Esophagus squamous epithelium (tissue), 5 donors: ENCODE data around the gene PPM1G. TPM values are rescaled to one million over a fixed set of nuclear protein-coding genes. Genes with fewer than 3 reads are reported as not detected.

Experiments used
- DNase-seq: peaks from one replicate; lab custom pipeline; 2025; lab: John Stamatoyannopoulos, UW
- H3K27ac ChIP-seq, 4 donors: fragments of 200-600 bp; sonication (generic); one replicate each; pipeline ENCODE4 v1.5.1; 2016 to 2019; ENCODE audit warnings: mild to moderate bottlenecking in 1 of 4
- H3K27me3 ChIP-seq, 4 donors: fragments of 200-600 bp; sonication (generic); 1 replicate in 3 of 4; 2 replicates in 1 of 4; pipeline versions ENCODE4 v1.5.1 to v1.6.0; 2017 to 2021; ENCODE audit warnings: antibody characterized with exemption in 1 of 4
- H3K36me3 ChIP-seq, 3 donors: fragments of 200-600 bp; sonication (generic); one replicate each; pipeline ENCODE4 v1.5.1; 2016 to 2019
- H3K4me1 ChIP-seq, 3 donors: fragments of 200-600 bp; sonication (generic); one replicate each; pipeline ENCODE4 v1.5.1; 2017 to 2019
- H3K4me3 ChIP-seq, 4 donors: fragments of 200-600 bp; sonication (generic); 1 replicate in 3 of 4; 2 replicates in 1 of 4; pipeline ENCODE4 v1.5.1; 2016 to 2019; ENCODE audit warnings: mild to moderate bottlenecking in 2 of 4, moderate library complexity in 1 of 4
- H3K9me3 ChIP-seq, 3 donors: fragments of 200-600 bp; sonication (generic); one replicate each; pipeline ENCODE4 v1.5.1; 2016 to 2019
- POLR2A ChIP-seq, 4 donors: fragments of 450-650 bp; IDR thresholded peaks; one replicate each; pipeline ENCODE4 v1.6.1; 2017; ENCODE audit warnings: antibody characterized with exemption in 4 of 4, mild to moderate bottlenecking in 4 of 4, moderate library complexity in 3 of 4
- WGBS, 2 donors: methylation state at CpG; one replicate each; pipeline ENCODE4 v1.1.5; 2018; 5-methylcytosine and 5-hydroxymethylcytosine counted together
- intact Hi-C: fragments of 100-400 bp; cut with DNase I; formaldehyde crosslinking; loops from one replicate; pipeline ENCODE4 v1.15.0; 2022
- total RNA-seq, 4 donors: library from RNA; depleted of rRNA; stranded (reverse); fragments of >200 nt; gene quantifications; one replicate each; pipeline ENCODE4 v1.1.0, GENCODE V29; 2016
- TF ChIP-seq, protein P1 (sequence below), 6 experiments: fragments of 450-650 bp in 4 of 6; fragments of 200-600 bp in 2 of 6; sonication (generic) in 2 of 6; IDR thresholded peaks; one replicate each; pipeline ENCODE4 v1.5.1; 2016 to 2019; ENCODE audit warnings: antibody characterized with exemption in 6 of 6, mild to moderate bottlenecking in 4 of 6, moderate library complexity in 4 of 6
- donor health status: DM: yes; HTN: yes; CAD: no.

The PPM1G gene
- total RNA-seq, 4 donors from 2014 or later: 51.9 to 77.1 (median 67.4) TPM

DNA sequence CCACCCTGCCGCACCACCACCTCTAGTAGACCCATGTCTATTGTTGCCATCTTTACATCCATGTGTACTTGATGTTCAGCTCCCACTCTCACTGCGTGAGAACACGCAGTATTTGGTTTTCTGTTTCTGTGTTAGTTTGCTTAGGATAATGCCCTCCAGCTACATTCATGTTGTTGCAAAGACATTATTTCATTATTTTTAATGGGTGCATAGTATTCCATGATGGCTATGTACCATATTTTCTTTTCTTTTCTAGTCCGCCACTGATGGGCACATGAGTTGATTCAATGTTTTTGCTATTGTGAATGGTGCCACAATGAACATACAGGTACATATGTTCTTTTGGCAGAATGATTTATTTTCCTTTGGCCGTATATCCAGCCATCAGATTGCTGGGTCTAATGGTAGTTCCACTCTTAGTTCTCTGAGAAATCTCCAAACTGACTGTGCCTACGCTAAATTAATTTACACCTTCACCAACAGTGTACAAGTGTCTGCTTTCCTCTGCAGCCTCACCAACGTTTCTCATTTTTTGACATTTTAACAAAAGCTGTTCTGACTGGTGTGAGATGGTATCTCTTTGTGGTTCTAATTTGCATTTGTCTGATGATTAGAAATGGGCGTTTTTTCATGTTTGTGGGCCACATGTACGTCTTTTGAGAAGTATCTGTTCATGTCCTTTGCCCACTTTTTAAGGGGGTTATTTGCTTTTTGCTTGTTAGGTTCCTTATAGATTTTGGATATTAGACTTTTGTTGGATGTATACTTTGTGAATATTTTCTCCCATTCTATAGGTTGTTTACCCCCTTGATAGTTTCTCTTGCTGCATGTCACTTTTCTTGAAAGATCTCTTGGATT lies 18.3 kb downstream of the PPM1G start:
- H3K36me3 ChIP-seq: peaks cover 0 to 25% (median 9%) of the 10 kb centered on the region in 3 donors
- DNase-seq: no peak
- TF ChIP-seq, protein P1, sequence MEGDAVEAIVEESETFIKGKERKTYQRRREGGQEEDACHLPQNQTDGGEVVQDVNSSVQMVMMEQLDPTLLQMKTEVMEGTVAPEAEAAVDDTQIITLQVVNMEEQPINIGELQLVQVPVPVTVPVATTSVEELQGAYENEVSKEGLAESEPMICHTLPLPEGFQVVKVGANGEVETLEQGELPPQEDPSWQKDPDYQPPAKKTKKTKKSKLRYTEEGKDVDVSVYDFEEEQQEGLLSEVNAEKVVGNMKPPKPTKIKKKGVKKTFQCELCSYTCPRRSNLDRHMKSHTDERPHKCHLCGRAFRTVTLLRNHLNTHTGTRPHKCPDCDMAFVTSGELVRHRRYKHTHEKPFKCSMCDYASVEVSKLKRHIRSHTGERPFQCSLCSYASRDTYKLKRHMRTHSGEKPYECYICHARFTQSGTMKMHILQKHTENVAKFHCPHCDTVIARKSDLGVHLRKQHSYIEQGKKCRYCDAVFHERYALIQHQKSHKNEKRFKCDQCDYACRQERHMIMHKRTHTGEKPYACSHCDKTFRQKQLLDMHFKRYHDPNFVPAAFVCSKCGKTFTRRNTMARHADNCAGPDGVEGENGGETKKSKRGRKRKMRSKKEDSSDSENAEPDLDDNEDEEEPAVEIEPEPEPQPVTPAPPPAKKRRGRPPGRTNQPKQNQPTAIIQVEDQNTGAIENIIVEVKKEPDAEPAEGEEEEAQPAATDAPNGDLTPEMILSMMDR (IDR thresholded peaks at IDR 0.05): no peak
- TF ChIP-seq POLR2A (IDR thresholded peaks at IDR 0.05): no peak
- no peak overlapping the region for H3K4me3 ChIP-seq
- no peaks in the 10 kb centered on the region for H3K9me3 ChIP-seq
- intact Hi-C loops: no loop called here
- 86 to 92% methylated on average over 9 of the region's 9 CpGs for WGBS, 2 donors
- no peaks in the 10 kb centered on the region for H3K4me1 ChIP-seq
- no peaks in the 10 kb centered on the region for H3K27me3 ChIP-seq
- no peak overlapping the region for H3K27ac ChIP-seq

DNA sequence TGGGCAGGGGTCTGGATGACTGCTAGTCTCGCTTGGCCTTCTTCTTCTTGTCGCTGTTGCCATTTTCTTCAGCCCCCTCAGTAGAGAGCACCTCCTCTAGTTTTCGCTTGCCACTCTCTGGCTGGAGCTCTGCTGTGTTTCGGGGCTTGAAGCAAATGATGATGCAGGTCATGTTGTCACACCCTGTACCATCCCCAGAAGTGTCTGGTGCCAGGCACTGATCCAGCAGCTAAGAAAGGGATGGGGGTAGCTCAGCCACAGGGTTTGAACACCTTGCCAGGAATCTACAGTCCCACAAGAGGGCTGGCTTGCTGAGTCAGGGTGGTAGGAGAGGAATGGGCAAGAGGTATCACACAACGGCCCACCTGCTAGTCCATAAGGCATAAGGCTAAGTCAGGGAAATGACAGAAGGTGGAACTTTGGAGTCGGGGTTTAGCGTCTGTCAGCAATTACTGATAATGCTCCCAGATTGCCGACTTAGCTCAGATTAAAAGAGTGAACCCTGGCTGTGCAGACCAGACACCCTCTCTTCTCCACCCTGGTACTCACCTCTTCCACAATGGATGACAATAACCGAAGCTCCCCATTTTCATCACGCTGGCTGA lies 27.7 kb downstream of the PPM1G start:
- 91 to 95% methylated on average over 9 to 10 of the region's 10 CpGs for WGBS, 2 donors
- Histone ChIP-seq H3K4me1 (peaks cover 15 to 44% (median 19%) of the 10 kb centered on the region in 3 donors), H3K27me3 (no peaks in the 10 kb centered on the region), H3K9me3 (no peaks in the 10 kb centered on the region), H3K27ac (peak overlapping the region; percentile 86 to 98 (median 94)), H3K4me3 (peak overlapping the region in 1 of 4 donors; percentile 89), H3K36me3 (peaks cover 34 to 76% (median 38%) of the 10 kb centered on the region in 3 donors)
- no peak for TF ChIP-seq POLR2A (IDR thresholded peaks at IDR 0.05)
- TF ChIP-seq, protein P1 (IDR thresholded peaks at IDR 0.05): no peak
- intact Hi-C loops: no loop called here
- no peak for DNase-seq

DNA sequence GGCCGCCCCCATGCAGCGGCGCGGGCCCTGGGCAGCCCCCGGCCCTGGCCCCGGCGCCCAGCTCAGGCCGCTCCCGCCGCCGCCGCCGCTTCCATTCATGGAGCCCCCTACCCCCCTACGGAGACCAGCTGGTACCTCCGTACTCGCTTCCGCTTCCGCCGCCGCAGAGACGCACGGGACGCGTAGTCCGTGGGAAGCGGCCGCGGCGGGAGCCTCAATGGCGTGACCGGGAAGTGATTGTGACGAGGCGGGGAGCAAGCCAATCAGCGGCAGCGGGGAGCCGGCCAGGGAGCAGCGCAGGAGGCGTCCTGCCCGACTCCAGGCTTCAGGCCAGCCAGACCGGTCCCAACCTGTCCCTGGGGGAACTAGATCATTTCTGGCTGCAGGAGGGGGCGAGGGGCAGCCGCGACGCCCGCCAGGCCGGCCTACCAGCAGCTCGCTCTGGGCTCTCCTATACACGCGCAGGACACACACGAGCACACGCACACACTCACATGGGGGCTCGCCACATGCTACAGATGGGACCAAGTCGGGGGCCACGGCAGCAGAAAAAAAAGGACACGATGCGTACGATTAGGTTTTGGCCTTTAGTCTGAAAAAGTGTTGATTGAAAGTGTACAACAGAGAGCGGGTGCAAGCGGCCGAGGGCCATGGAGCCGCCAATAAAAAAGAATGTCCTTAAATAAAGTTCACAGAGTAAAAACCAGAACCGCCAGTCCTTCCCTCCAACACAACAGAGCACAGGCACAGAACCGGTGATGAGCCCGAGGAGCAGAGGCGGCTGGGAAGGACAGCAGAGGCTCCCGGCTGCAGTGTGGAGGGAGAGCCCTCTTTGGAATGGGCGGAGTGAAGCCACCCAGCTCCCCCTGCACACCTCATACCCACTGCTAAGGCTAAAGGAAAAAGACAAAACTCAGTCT lies 28.5 kb downstream of the PPM1G start, which contains the start of gene ZNF513:
Gene ZNF513 (minus strand): TSS at position 109 of the 920 bp plus-strand sequence. CDS start 208 bp downstream, outside the sequence.
- no peaks in the 10 kb centered on the region for H3K9me3 ChIP-seq
- H3K36me3 ChIP-seq: peaks cover 42 to 76% (median 42%) of the 10 kb centered on the region in 3 donors
- H3K4me3 ChIP-seq: peak within 1 kb of the TSS; percentile 66 to 91 (median 89)
- peak in 3 of 4 donors; percentile 32 to 54 (median 51) for TF ChIP-seq POLR2A (IDR thresholded peaks at IDR 0.05)
- TF ChIP-seq, protein P1 (IDR thresholded peaks at IDR 0.05): peak in 2 of 6 experiments; percentile 15 to 19
- H3K4me1 ChIP-seq: peaks cover 15 to 44% (median 19%) of the 10 kb centered on the region in 3 donors
- peak; percentile 79 for DNase-seq
- H3K27ac ChIP-seq: peak within 1 kb of the TSS; percentile 86 to 98 (median 94)
- intact Hi-C loops: no loop called here
- no peaks in the 10 kb centered on the region for H3K27me3 ChIP-seq
- WGBS, 2 donors: 24 to 39% methylated on average over 21 to 24 of the region's 67 CpGs

GRCh38 chr2:27379836-27380625 lies 29.4 kb downstream of the PPM1G start:
- intact Hi-C loops: no loop called here
- 0 to 1% methylated on average over 13 to 14 of the region's 35 CpGs for WGBS, 2 donors
- Histone ChIP-seq H3K27ac (peak overlapping the region; percentile 86 to 98 (median 94)), H3K4me3 (peak overlapping the region; percentile 66 to 91 (median 89)), H3K4me1 (peaks cover 15 to 44% (median 19%) of the 10 kb centered on the region in 3 donors), H3K36me3 (peaks cover 42 to 76% (median 44%) of the 10 kb centered on the region in 3 donors), H3K27me3 (no peaks in the 10 kb centered on the region), H3K9me3 (no peaks in the 10 kb centered on the region)
- no peak for TF ChIP-seq POLR2A (IDR thresholded peaks at IDR 0.05)
- TF ChIP-seq, protein P1 (IDR thresholded peaks at IDR 0.05): no peak
- peak; percentile 41 for DNase-seq
